ENCODE results near the gene CCDC106.

- TF ChIP-seq CTCF (IDR thresholded peaks at IDR 0.05), result no peak
- no peak for TF ChIP-seq POLR2A (IDR thresholded peaks at IDR 0.05)
These were observed 46.9 kb upstream of the CCDC106 start for GRCh38 chr19:55601084-55601483.
